ENCODE data around the gene RHBDL3.

RHBDL3 gene

DNA sequence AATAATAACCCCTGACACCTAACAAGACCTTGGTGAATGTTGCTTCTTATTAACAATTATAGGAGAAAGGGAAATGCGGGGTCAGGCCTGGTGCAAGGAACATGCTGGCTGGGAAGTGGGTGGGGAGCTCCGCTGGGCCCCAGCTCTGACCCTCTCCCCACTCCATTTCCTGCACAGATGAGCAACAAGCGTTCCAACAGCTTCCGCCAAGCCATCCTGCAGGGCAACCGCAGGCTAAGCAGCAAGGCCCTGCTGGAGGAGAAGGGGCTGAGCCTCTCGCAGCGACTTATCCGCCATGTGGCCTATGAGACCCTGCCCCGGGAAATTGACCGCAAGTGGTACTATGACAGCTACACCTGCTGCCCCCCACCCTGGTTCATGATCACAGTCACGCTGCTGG, 23.0 kb downstream of the RHBDL3 start:
- TF ChIP-seq, protein P1, sequence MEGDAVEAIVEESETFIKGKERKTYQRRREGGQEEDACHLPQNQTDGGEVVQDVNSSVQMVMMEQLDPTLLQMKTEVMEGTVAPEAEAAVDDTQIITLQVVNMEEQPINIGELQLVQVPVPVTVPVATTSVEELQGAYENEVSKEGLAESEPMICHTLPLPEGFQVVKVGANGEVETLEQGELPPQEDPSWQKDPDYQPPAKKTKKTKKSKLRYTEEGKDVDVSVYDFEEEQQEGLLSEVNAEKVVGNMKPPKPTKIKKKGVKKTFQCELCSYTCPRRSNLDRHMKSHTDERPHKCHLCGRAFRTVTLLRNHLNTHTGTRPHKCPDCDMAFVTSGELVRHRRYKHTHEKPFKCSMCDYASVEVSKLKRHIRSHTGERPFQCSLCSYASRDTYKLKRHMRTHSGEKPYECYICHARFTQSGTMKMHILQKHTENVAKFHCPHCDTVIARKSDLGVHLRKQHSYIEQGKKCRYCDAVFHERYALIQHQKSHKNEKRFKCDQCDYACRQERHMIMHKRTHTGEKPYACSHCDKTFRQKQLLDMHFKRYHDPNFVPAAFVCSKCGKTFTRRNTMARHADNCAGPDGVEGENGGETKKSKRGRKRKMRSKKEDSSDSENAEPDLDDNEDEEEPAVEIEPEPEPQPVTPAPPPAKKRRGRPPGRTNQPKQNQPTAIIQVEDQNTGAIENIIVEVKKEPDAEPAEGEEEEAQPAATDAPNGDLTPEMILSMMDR (conservative IDR thresholded peaks at IDR 0.05; ENCODE audit: low read depth, low read length) = no peak
- DNase-seq (ENCODE audit: low read depth) = no peak
- no peak overlapping the region for H3K4me3 ChIP-seq (ENCODE audit: low read length)

DNA sequence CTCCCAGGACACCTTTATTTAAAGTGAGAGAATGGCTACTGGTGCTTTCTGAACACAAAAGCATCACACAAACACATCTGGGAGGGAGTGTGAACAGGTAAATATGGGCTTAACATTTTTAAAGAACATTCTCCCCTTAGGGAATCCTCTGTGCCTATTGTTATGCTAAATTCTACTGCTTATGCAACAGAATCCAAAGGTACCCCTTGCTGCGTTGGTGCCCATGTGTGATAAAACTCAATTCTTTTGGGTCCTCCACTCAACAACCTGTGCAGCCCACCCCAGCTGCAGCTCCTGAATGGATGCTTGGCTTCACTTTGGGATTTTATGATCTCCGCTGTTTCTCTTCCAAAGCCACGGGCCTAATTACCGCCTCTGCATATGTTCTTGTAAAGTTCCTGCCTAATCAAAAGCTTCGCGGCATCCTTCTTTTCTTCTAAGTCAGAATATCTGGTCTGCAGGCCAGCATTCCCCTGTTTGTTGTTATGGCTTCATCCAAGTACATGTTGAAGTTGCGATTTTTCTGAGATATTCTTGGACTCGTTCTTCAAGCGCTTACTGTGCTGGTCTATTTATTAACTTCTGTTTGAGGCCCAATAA, 23.9 kb downstream of the RHBDL3 start:
- no peak for DNase-seq (ENCODE audit: low read depth)
- TF ChIP-seq, protein P1 (conservative IDR thresholded peaks at IDR 0.05; ENCODE audit: low read depth, low read length) = no peak
- no peak overlapping the region for H3K4me3 ChIP-seq (ENCODE audit: low read length)

DNA sequence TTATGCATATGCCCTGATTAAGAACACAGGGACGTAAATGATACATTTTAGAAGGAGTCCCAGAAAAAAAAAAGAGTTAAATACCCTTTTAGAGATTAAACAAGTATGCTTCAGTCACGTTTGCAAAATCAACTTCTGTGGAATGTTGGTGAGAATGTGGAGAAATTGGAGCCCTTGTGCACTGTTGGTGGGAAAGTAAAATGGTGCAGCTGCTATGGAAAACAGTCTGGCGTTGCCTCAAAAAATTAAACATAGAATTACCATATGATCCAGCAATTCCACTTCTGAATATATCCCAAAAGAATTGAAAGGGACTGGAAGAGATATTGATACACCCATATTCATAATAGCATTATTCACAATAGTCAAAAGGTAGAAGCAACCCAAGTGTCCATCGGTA, 26.5 kb downstream of the RHBDL3 start:
- no peak overlapping the region for H3K4me3 ChIP-seq (ENCODE audit: low read length)
- DNase-seq (ENCODE audit: low read depth) = no peak
- TF ChIP-seq, protein P1 (conservative IDR thresholded peaks at IDR 0.05; ENCODE audit: low read depth, low read length) = no peak

DNA sequence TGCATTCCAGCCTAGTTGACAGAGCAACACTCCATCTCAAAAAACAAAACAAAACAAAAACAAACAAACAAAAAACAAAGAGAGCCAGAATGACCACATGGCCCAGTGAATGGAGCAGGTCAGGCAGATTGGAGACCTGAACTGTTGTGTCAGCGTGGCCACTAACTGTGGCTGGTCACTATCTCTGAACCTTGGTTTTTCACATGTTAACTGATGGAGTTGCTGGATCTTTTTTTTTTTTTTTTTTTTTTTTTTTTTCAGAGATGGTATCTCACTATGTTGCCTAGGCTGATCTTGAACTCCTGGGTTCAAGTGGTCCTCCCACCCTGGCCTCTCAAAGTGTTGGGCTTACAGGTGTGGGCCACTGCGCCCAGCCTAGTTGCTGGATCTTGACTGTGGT, 31.8 kb downstream of the RHBDL3 start:
- TF ChIP-seq, protein P1 (conservative IDR thresholded peaks at IDR 0.05; ENCODE audit: low read depth, low read length) = no peak
- H3K4me3 ChIP-seq (ENCODE audit: low read length) = no peak overlapping the region
- DNase-seq (ENCODE audit: low read depth) = no peak

DNA sequence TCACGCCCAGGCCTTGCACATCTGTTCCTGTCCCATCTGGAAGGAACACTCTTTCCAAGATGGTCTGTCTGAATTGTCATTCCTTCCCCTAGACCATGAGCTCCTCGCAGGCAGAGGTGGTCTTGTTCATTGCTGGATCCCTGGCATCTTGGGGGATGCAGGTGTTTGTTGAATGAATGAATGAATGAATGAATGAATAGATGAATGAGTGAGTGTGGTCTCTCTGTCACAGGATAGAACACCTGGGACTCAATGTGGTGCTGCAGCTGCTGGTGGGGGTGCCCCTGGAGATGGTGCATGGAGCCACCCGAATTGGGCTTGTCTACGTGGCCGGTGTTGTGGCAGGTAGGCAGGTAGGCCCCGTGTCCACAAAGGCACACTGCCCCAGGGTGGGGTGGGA, 32.2 kb downstream of the RHBDL3 start:
- TF ChIP-seq, protein P1 (conservative IDR thresholded peaks at IDR 0.05; ENCODE audit: low read depth, low read length) = no peak
- no peak for DNase-seq (ENCODE audit: low read depth)
- H3K4me3 ChIP-seq (ENCODE audit: low read length) = no peak overlapping the region

DNA sequence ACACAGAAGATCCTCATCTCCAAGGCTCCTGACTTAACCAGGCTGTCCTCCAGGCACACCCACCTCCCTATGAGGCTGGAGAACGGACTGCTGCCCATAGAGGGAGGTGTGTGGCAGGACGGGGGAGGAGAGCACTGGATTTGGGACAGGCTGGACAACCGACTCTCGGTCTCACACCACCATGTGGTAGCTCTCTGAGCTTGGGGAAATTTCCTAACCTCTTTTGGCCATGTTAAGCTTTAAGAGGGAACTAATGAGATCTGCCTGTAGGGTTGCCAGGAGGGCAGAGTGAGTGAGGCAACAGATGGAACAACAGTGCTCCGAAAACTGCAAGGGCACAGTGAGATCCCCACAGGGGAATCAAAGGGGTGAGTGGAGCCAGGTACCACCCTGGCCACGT, 32.7 kb downstream of the RHBDL3 start:
- TF ChIP-seq, protein P1 (conservative IDR thresholded peaks at IDR 0.05; ENCODE audit: low read depth, low read length) = peak; percentile 9
- no peak overlapping the region for H3K4me3 ChIP-seq (ENCODE audit: low read length)
- no peak for DNase-seq (ENCODE audit: low read depth)

DNA sequence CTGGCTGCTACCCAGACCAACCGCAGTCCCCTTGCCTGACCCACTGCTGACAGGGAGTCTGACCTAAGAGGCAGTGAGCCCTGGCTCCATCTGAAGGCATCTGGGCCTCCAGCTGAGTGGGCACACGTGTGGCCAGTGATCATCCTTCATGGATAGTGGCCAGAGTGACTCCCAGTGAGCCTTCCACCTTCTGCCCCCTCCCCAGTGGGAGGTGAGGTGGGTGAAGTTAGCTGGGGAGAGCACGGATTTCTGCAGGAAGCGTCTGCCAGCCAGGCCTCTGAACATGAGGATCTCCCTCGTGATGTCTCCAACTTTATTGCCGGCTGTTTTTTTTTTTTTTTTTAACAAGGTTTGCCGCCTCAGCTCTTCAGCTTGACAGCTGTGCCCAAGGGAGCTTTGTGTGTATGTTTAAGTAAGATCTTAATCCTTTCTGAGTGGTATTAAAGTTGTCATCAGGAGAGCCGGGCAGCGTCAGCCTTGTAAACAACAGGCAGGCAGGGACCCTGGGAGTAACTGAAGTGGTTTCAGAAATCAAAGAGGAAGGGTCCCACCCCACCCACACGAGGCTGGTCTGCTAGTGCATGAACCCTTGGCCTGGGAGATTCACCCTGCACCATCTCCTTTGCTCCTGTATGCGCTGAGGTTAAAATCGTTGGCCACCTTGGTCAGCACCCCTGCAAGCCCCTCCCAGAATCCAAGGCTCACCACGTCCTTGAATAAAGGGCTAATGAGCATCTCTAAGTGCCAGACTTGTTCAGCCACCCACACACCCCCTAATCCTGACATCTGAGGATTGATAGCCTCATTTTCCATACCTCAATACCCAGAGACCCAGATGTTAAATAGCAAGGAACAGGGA, 33.3 kb downstream of the RHBDL3 start:
- TF ChIP-seq, protein P1 (conservative IDR thresholded peaks at IDR 0.05; ENCODE audit: low read depth, low read length) = no peak
- H3K4me3 ChIP-seq (ENCODE audit: low read length) = no peak overlapping the region
- DNase-seq (ENCODE audit: low read depth) = peak; percentile 84

Data from retinal pigment epithelial cell (primary cell).